H1 (cell line): ENCODE results near the gene F8. TPM values are rescaled to one million over a fixed set of nuclear protein-coding genes. Genes with fewer than 3 reads are reported as not detected.
A peak's percentile ranks its signal among the peaks of the same experiment; 100 is the strongest.

Experiments
- CTCF ChIA-PET: fragments of 300-600 bp; sonication (Branson Sonifier 250); formaldehyde crosslinking; loops from one replicate; lab custom pipeline; 2021; ENCODE audit not compliant: partially characterized antibody; lab: Charles Lee
- POLR2A ChIA-PET: fragments of 300-600 bp; sonication (Branson Sonifier 250); formaldehyde crosslinking; loops from one replicate; lab custom pipeline; 2021; ENCODE audit warnings: inconsistent platforms; ENCODE audit not compliant: partially characterized antibody; lab: Charles Lee
- DNase-seq, 2 experiments: peaks; one replicate each; pipeline versions ENCODE4 v3.0.0 to v3.0.0-alpha.2; 2010 to 2022; ENCODE audit warnings: low spot score in 2 of 2, low read depth in 1 of 2, mixed read lengths in 1 of 2
- FAIRE-seq: peaks from 2 replicates; lab custom pipeline; 2011; peaks lifted over from hg19 to GRCh38; lab: Jason Lieb, UNC
- H2AFZ ChIP-seq: 2 replicates; pipeline ENCODE4 v1.8.1; 2012; ENCODE audit warnings: low read length, inconsistent platforms
- H2AK5ac ChIP-seq: 2 replicates; pipeline ENCODE4 v1.6.1; 2013; ENCODE audit warnings: low read depth, low read length
- H2BK120ac ChIP-seq: replicated peaks from 2 replicates; pipeline ENCODE3; 2013; ENCODE audit warnings: low read depth, low read length, inconsistent platforms
- H2BK12ac ChIP-seq: 2 replicates; pipeline ENCODE4 v1.6.1; 2013; ENCODE audit warnings: low read depth, low read length
- H2BK15ac ChIP-seq: 2 replicates; pipeline ENCODE4 v1.6.1; 2013; ENCODE audit warnings: low read length
- H2BK20ac ChIP-seq: 2 replicates; pipeline ENCODE4 v1.6.1; 2013; ENCODE audit warnings: low read length
- H2BK5ac ChIP-seq: 2 replicates; pipeline ENCODE4 v1.6.1; 2013; ENCODE audit warnings: low read depth, low read length
- H3K14ac ChIP-seq: 2 replicates; pipeline ENCODE4 v1.6.1; 2013; ENCODE audit warnings: inconsistent platforms; ENCODE audit not compliant: insufficient read length
- H3K18ac ChIP-seq: 2 replicates; pipeline ENCODE4 v1.6.1; 2013; ENCODE audit warnings: low read length; ENCODE audit errors: extremely low read depth
- H3K23ac ChIP-seq: 2 replicates; pipeline ENCODE4 v1.6.1; 2013; ENCODE audit warnings: inconsistent platforms; ENCODE audit not compliant: insufficient read length
- H3K23me2 ChIP-seq: 2 replicates; pipeline ENCODE4 v1.6.1; 2013; ENCODE audit warnings: low read depth, low read length
- H3K27ac ChIP-seq: 2 replicates; pipeline ENCODE4 v1.6.1; 2011; ENCODE audit warnings: low read depth, low read length, inconsistent platforms
- H3K27me3 ChIP-seq, 4 experiments: replicated peaks in 1 of 4; 1 replicate in 1 of 4; 2 replicates in 3 of 4; pipeline versions ENCODE4 v1.6.1 to v1.8.1; 2011 to 2013; ENCODE audit warnings: low read length in 3 of 4, mild to moderate bottlenecking in 3 of 4, inconsistent platforms in 2 of 4, mixed read lengths in 2 of 4, moderate library complexity in 1 of 4; ENCODE audit not compliant: control insufficient read depth in 3 of 4, insufficient read depth in 3 of 4; ENCODE audit errors: extremely low read depth in 1 of 4
- H3K36me3 ChIP-seq, 4 experiments: 2 replicates each; pipeline versions ENCODE4 v1.6.1 to v1.8.1; 2011 to 2013; ENCODE audit warnings: mild to moderate bottlenecking in 4 of 4, low read length in 3 of 4, moderate library complexity in 2 of 4, control low read depth in 1 of 4, inconsistent platforms in 1 of 4; ENCODE audit not compliant: insufficient read depth in 4 of 4, control insufficient read depth in 2 of 4
- H3K4ac ChIP-seq: replicated peaks from 2 replicates; pipeline ENCODE3; 2013; ENCODE audit warnings: low read length, low read depth, mixed read lengths, inconsistent platforms; ENCODE audit not compliant: insufficient read length
- H3K4me1 ChIP-seq, 4 experiments: replicated peaks in 1 of 4; 1 replicate in 1 of 4; 2 replicates in 3 of 4; pipeline versions ENCODE4 v1.6.1 to v1.8.1; 2011 to 2013; ENCODE audit warnings: low read length in 3 of 4, inconsistent platforms in 2 of 4, mixed read lengths in 1 of 4; ENCODE audit not compliant: insufficient read depth in 4 of 4, control insufficient read depth in 3 of 4
- H3K4me2 ChIP-seq, 2 experiments: 2 replicates each; pipeline versions ENCODE4 v1.6.1 to v1.8.1; 2011 to 2013; ENCODE audit warnings: low read depth in 2 of 2, low read length in 2 of 2, control low read depth in 1 of 2, inconsistent platforms in 1 of 2, mild to moderate bottlenecking in 1 of 2; ENCODE audit not compliant: insufficient read depth in 1 of 2
- H3K4me3 ChIP-seq, 4 experiments: fragments of 200-600, 300-600 bp in 1 of 4; sonication (generic), shearing (Covaris generic), sonication (Bioruptor Twin) in 1 of 4; 2 replicates each; pipeline versions ENCODE4 v1.5.1 to v1.8.1; 2011 to 2016; ENCODE audit warnings: low read length in 4 of 4, low read depth in 3 of 4, control low read depth in 2 of 4, inconsistent platforms in 2 of 4, mild to moderate bottlenecking in 2 of 4, mixed read lengths in 1 of 4, moderate library complexity in 1 of 4; ENCODE audit not compliant: insufficient read depth in 2 of 4; ENCODE audit errors: extremely low read depth in 1 of 4
- H3K56ac ChIP-seq: replicated peaks from 2 replicates; pipeline ENCODE3; 2013; ENCODE audit warnings: low read depth, mild to moderate bottlenecking, mixed read lengths, low read length, inconsistent platforms; ENCODE audit not compliant: insufficient read length
- H3K79me1 ChIP-seq: 2 replicates; pipeline ENCODE4 v1.6.1; 2013; ENCODE audit warnings: low read depth, low read length, control low read depth
- H3K79me2 ChIP-seq, 2 experiments: 2 replicates each; pipeline versions ENCODE4 v1.6.1 to v1.8.1; 2012 to 2013; ENCODE audit warnings: low read length in 2 of 2, mild to moderate bottlenecking in 2 of 2, inconsistent platforms in 1 of 2; ENCODE audit not compliant: insufficient read depth in 2 of 2, control insufficient read depth in 1 of 2
- H3K9ac ChIP-seq, 4 experiments: replicated peaks in 1 of 4; 1 replicate in 1 of 4; 2 replicates in 3 of 4; pipeline versions ENCODE4 v1.6.1 to v1.8.1; 2011 to 2013; ENCODE audit warnings: low read depth in 3 of 4, low read length in 3 of 4, control low read depth in 2 of 4, mild to moderate bottlenecking in 2 of 4, moderate library complexity in 2 of 4, inconsistent platforms in 1 of 4; ENCODE audit errors: extremely low read depth in 1 of 4
- H3K9me3 ChIP-seq, 2 experiments: 2 replicates each; pipeline versions ENCODE4 v1.6.1 to v1.8.1; 2012 to 2013; ENCODE audit warnings: mild to moderate bottlenecking in 2 of 2, moderate library complexity in 2 of 2, control low read depth in 1 of 2, inconsistent platforms in 1 of 2, low read depth in 1 of 2, low read length in 1 of 2, mixed read lengths in 1 of 2; ENCODE audit not compliant: insufficient read depth in 2 of 2
- H4K20me1 ChIP-seq, 2 experiments: replicated peaks in 1 of 2; 2 replicates each; pipeline versions ENCODE3 to v1.8.1; 2011 to 2013; ENCODE audit warnings: inconsistent platforms in 2 of 2, low read length in 2 of 2, mild to moderate bottlenecking in 1 of 2; ENCODE audit not compliant: insufficient read depth in 2 of 2, control insufficient read depth in 1 of 2
- H4K5ac ChIP-seq: 2 replicates; pipeline ENCODE4 v1.6.1; 2013; ENCODE audit warnings: low read length, low read depth, mixed read lengths, inconsistent platforms; ENCODE audit not compliant: insufficient read length
- H4K8ac ChIP-seq: 2 replicates; pipeline ENCODE4 v1.8.0; 2013; ENCODE audit warnings: mild to moderate bottlenecking, moderate library complexity, low read length, inconsistent platforms; ENCODE audit not compliant: insufficient read depth; ENCODE audit errors: extremely low read depth
- H4K91ac ChIP-seq: replicated peaks from 2 replicates; pipeline ENCODE3; 2013; ENCODE audit warnings: low read length, mixed read lengths, inconsistent platforms; ENCODE audit not compliant: insufficient read length
- ATF3 ChIP-seq: IDR thresholded peaks from 2 replicates; pipeline ENCODE4 v1.6.1; 2011; ENCODE audit warnings: low read depth, mild to moderate bottlenecking, low read length; ENCODE audit not compliant: insufficient read depth
- GTF2F1 ChIP-seq: IDR thresholded peaks from 2 replicates; pipeline ENCODE4 v1.6.1; 2012; ENCODE audit warnings: low read depth, low read length, improper control_type of control experiment, borderline replicate concordance
- HDAC2 ChIP-seq, 2 experiments: fragments of 300-600 bp in 1 of 2; sonication (generic) in 1 of 2; IDR thresholded peaks; 2 replicates each; pipeline ENCODE4 v1.6.1; 2011 to 2012; ENCODE audit warnings: low read depth in 2 of 2, low read length in 2 of 2, mild to moderate bottlenecking in 2 of 2, moderate library complexity in 2 of 2, borderline replicate concordance in 1 of 2, inconsistent platforms in 1 of 2
- KDM5A ChIP-seq: fragments of 200-600 bp; IDR thresholded peaks from 2 replicates; pipeline ENCODE4 v1.7.1; 2012; ENCODE audit warnings: mild to moderate bottlenecking, low read length, inconsistent platforms, mixed read lengths
- NANOG ChIP-seq: IDR thresholded peaks from 2 replicates; pipeline ENCODE4 v1.6.1; 2011; ENCODE audit warnings: low read length, low read depth, mild to moderate bottlenecking, inconsistent platforms; ENCODE audit not compliant: insufficient read depth, poor library complexity, severe bottlenecking
- SIN3A ChIP-seq, 2 experiments: IDR thresholded peaks in 1 of 2; conservative IDR thresholded peaks in 1 of 2; 2 replicates each; pipeline ENCODE4 v1.6.1; 2011 to 2012; ENCODE audit warnings: low read length in 2 of 2, improper control_type of control experiment in 1 of 2, low read depth in 1 of 2, mild to moderate bottlenecking in 1 of 2
- SRF ChIP-seq: IDR thresholded peaks from 2 replicates; pipeline ENCODE4 v1.6.1; 2011; ENCODE audit warnings: mild to moderate bottlenecking, low read depth, low read length, moderate library complexity
- TCF12 ChIP-seq: IDR thresholded peaks from 2 replicates; pipeline ENCODE4 v1.6.1; 2011; ENCODE audit warnings: low read depth, mild to moderate bottlenecking, low read length
- TEAD4 ChIP-seq: IDR thresholded peaks from 2 replicates; pipeline ENCODE4 v1.6.1; 2012; ENCODE audit warnings: low read depth, low read length, inconsistent platforms, mixed read lengths
- WGBS, 2 experiments: shearing (Covaris generic) in 1 of 2; methylation state at CpG; one replicate each; pipeline versions ENCODE4 v1.1.6 to v1.1.7; 2013 to 2015; ENCODE audit warnings: low lambda C conversion rate in 2 of 2, mixed read lengths in 2 of 2, inconsistent platforms in 1 of 2, low coverage in 1 of 2, missing lambda C conversion rate in 1 of 2; ENCODE audit not compliant: insufficient replicate concordance in 2 of 2, insufficient coverage in 1 of 2, insufficient read length in 1 of 2; ENCODE audit errors: extremely low coverage in 1 of 2, missing lambda C conversion rate in 1 of 2; 5-methylcytosine and 5-hydroxymethylcytosine counted together
- polyA plus RNA-seq, 7 experiments: library from polyadenylated mRNA; depleted of rRNA in 3 of 7; stranded (reverse) in 5 of 7; unstranded in 2 of 7; fragments of >200 nt in 5 of 7; fragments of 200-250 nt in 2 of 7; gene quantifications; 1 replicate in 5 of 7; 2 replicates in 1 of 7; 4 replicates in 1 of 7; pipeline versions ENCODE4 v1.2.1 to v1.2.3, GENCODE V29; 2011 to 2013; ENCODE audit warnings: missing spikeins in 2 of 7, mixed read lengths in 2 of 7
- total RNA-seq: library from RNA; stranded (reverse); fragmentation: NEBNext Ultra II Directional; extraction: Animal tissue kit (Norgen Biotek cat#: 25700); gene quantifications from 2 replicates; pipeline ENCODE4 v1.2.1, GENCODE V29; 2021

F8 gene
- total and polyA plus RNA-seq, 2 of the 8 experiments (the other 6 are each of a cell fraction or from before 2014, with no cell fraction given), result 1.1 to 2.6 TPM

DNA sequence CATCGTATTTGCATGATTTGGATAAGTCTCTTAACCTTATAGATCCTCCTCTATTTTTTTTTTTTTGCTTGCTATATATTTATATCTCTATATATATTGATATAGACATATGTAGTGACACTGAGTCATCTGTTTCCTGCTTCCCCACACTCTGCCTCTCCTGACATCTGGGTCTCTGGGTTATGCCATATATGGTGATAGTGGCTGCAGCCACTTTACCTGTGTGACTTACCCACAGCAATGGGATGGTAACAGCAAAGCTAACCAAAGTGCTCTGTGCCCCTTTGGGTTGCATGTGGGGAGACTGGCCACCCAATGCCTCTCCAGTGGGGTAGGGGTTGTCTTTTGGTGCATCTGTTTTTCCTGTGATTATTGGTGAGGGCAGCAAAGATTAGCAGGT lies 33.9 kb upstream of the F8 start:
- Histone ChIP-seq H3K4me2 (no peak overlapping the region; a peak in 1 of 4 replicates), H3K4ac (no peak overlapping the region), H3K36me3 (peaks cover 0 to 7% (median 0%) of the 10 kb centered on the region in 4 experiments; a peak in 2 of 8 replicates), H3K4me3 (no peak overlapping the region), H3K9me3 (no peaks in the 10 kb centered on the region), H3K9ac (no peak overlapping the region), H4K8ac (no peak overlapping the region)
- TF ChIP-seq TCF12 (no peak), NANOG (no peak), ATF3 (no peak), HDAC2 (IDR thresholded peaks at IDR 0.05; ENCODE audit: borderline replicate concordance in 1 of 2, low read depth in 2 of 2, low read length in 2 of 2) (no peak), SRF (peak; percentile 48; the same call in 1 of the 2 replicates), KDM5A (no peak), TEAD4 (no peak), SIN3A (conservative IDR thresholded peaks at IDR 0.05 in 1 of 2, IDR thresholded peaks at IDR 0.05 in 1 of 2; ENCODE audit: low read depth in 1 of 2, low read length in 2 of 2) (no peak), GTF2F1 (no peak)
- TF ChIP-seq, all 59 proteins: peak for 1
- Histone ChIP-seq H3K23ac (no peak overlapping the region), H3K18ac (no peak overlapping the region), H2BK120ac (no peak overlapping the region), H2AK5ac (no peak overlapping the region), H2BK5ac (no peak overlapping the region), H3K27ac (no peak overlapping the region), H4K5ac (no peak overlapping the region), H2AFZ (no peak overlapping the region), H3K79me2 (no peaks in the 10 kb centered on the region), H2BK20ac (no peak overlapping the region), H3K56ac (no peak overlapping the region), H3K14ac (no peak overlapping the region), H3K79me1 (no peaks in the 10 kb centered on the region), H3K27me3 (no peaks in the 10 kb centered on the region), H3K4me1 (no peaks in the 10 kb centered on the region), H2BK12ac (no peak overlapping the region), H3K23me2 (no peaks in the 10 kb centered on the region), H2BK15ac (no peak overlapping the region), H4K91ac (no peak overlapping the region), H4K20me1 (no peaks in the 10 kb centered on the region)
- ChIA-PET POLR2A (interaction anchor here (1.0 kb wide), 1 partner anchor 23 kb away, joined by 3 read pairs; no protein-coding TSS in a partner anchor), CTCF (interaction anchor here (0.9 to 3.8 kb wide), 4 partner anchors 10 to 74 kb away, joined by 4 to 30 read pairs (median 12); no protein-coding TSS in a partner anchor)
- WGBS, 2 experiments, result 100% methylated on average over 1 of the region's 1 CpG; no CpG with 5 or more reads in 1 of the 2 experiments
- no peak for DNase-seq
- FAIRE-seq, result no peak
